HepG2 (cell line): Measurements from ENCODE around the gene METTL6. TPM values are rescaled to one million over a fixed set of nuclear protein-coding genes. Genes with fewer than 3 reads are reported as not detected.

ENCODE experiments used
- ATAC-seq: fragments of 200-7000 bp; cut with Tn5 transposase; 3 replicates; pipeline ENCODE4 v1.9.1; 2020; ENCODE audit warnings: mild to moderate bottlenecking, moderate library complexity
- BruUV-seq: library from RNA; stranded (reverse); fragments of 400-500 nt; replicated peaks from 2 replicates; lab custom pipeline; 2021; lab: Mats Ljungman, UMichigan
- CTCF ChIA-PET: fragments of 300-600 bp; formaldehyde crosslinking; extraction: SDS; loops from one replicate; lab custom pipeline; 2021; ENCODE audit warnings: low total read pairs, inconsistent platforms, low intra/inter-chr PET ratio; lab: Yijun Ruan, JAX
- POLR2A ChIA-PET: fragments of 350-600 bp; sonication (Branson Sonifier 250); formaldehyde crosslinking; loops from one replicate; lab custom pipeline; 2020; ENCODE audit warnings: antibody characterized with exemption, inconsistent platforms; lab: Yijun Ruan, JAX
- DNase-seq: peaks from one replicate; pipeline ENCODE4 v3.0.0-alpha.2; 2015; ENCODE audit warnings: low spot score
- FAIRE-seq: peaks from 3 replicates; lab custom pipeline; 2011; peaks lifted over from hg19 to GRCh38; lab: Jason Lieb, UNC
- H2AFZ ChIP-seq: one replicate; pipeline ENCODE4 v1.6.1; 2011; ENCODE audit warnings: low read length, inconsistent platforms
- H3K27ac ChIP-seq: fragments of 300-600 bp; 3 replicates; pipeline ENCODE4 v1.8.0; 2011; ENCODE audit warnings: mixed run types, mild to moderate bottlenecking, mixed read lengths, low read length, inconsistent platforms; ENCODE audit not compliant: insufficient read depth; ENCODE audit errors: extremely low read length
- H3K27me3 ChIP-seq, 2 experiments: fragments of 200-600 bp in 1 of 2; 2 replicates in 1 of 2; 3 replicates in 1 of 2; pipeline versions ENCODE4 v1.6.0 to v1.8.0; 2011; ENCODE audit warnings: low read length in 2 of 2, mild to moderate bottlenecking in 2 of 2, moderate library complexity in 2 of 2, inconsistent platforms in 1 of 2; ENCODE audit not compliant: insufficient read depth in 2 of 2, control insufficient read depth in 1 of 2
- H3K36me3 ChIP-seq, 2 experiments: fragments of 200-600 bp in 1 of 2; replicated peaks in 1 of 2; 2 replicates in 1 of 2; 3 replicates in 1 of 2; pipeline versions ENCODE4 v1.5.1 to v1.8.0; 2011; ENCODE audit warnings: low read length in 2 of 2, inconsistent platforms in 1 of 2; ENCODE audit not compliant: insufficient read depth in 2 of 2, control insufficient read depth in 1 of 2
- H3K4me1 ChIP-seq: 2 replicates; pipeline ENCODE4 v1.5.1; 2012; ENCODE audit warnings: low read length, inconsistent platforms; ENCODE audit not compliant: insufficient read depth
- H3K4me2 ChIP-seq: 2 replicates; pipeline ENCODE4 v1.6.0; 2011; ENCODE audit warnings: low read depth, low read length, inconsistent platforms
- H3K4me3 ChIP-seq, 3 experiments: fragments of 200-600 bp in 1 of 3; sonication (generic), shearing (Covaris generic) in 1 of 3; replicated peaks in 1 of 3; 2 replicates each; pipeline ENCODE4 v1.5.1; 2011 to 2016; ENCODE audit warnings: low read length in 3 of 3, inconsistent platforms in 2 of 3, low read depth in 2 of 3, mild to moderate bottlenecking in 2 of 3, control low read depth in 1 of 3, mixed read lengths in 1 of 3; ENCODE audit not compliant: insufficient read depth in 1 of 3
- H3K79me2 ChIP-seq: one replicate; pipeline ENCODE4 v1.6.1; 2011; ENCODE audit warnings: low read length, inconsistent platforms; ENCODE audit not compliant: insufficient read depth
- H3K9ac ChIP-seq: 2 replicates; pipeline ENCODE4 v1.6.0; 2011; ENCODE audit warnings: mild to moderate bottlenecking, low read depth, low read length, inconsistent platforms; ENCODE audit not compliant: insufficient read depth
- H3K9me3 ChIP-seq: 2 replicates; pipeline ENCODE4 v1.5.1; 2012; ENCODE audit warnings: mild to moderate bottlenecking, low read length
- H4K20me1 ChIP-seq: 2 replicates; pipeline ENCODE4 v1.6.0; 2011; ENCODE audit warnings: inconsistent platforms, mild to moderate bottlenecking, low read length, moderate library complexity; ENCODE audit not compliant: insufficient read depth
- ARNTL ChIP-seq: sonication (generic); formaldehyde crosslinking; IDR thresholded peaks from 2 replicates; pipeline ENCODE4 v1.4.0; 2020; ENCODE audit warnings: mild to moderate bottlenecking, missing genetic modification reagents
- EHMT2 ChIP-seq: fragments of 200-600 bp; sonication (generic); IDR thresholded peaks from 2 replicates; pipeline ENCODE4 v1.7.0; 2017; ENCODE audit warnings: antibody characterized with exemption, low read depth, low read length, borderline replicate concordance
- IRF2 ChIP-seq: IDR thresholded peaks from 2 replicates; pipeline ENCODE4 v1.6.1; 2018; ENCODE audit warnings: missing genetic modification reagents, missing compliant biosample characterization
- IRX3 ChIP-seq: sonication (generic); formaldehyde crosslinking; IDR thresholded peaks from 2 replicates; pipeline ENCODE4 v1.8.1; 2023; ENCODE audit warnings: mild to moderate bottlenecking, low read depth, missing genetic modification reagents, borderline replicate concordance
- KAT8 ChIP-seq: IDR thresholded peaks from 2 replicates; pipeline ENCODE4 v1.6.1; 2016; ENCODE audit warnings: missing genetic modification reagents, missing compliant biosample characterization
- KMT2A ChIP-seq: sonication (generic); formaldehyde crosslinking; IDR thresholded peaks from 2 replicates; pipeline ENCODE4 v1.4.0; 2020; ENCODE audit warnings: missing genetic modification reagents
- RFX3 ChIP-seq: IDR thresholded peaks from 2 replicates; pipeline ENCODE4 v1.6.1; 2016; ENCODE audit warnings: missing biosample characterization, missing genetic modification reagents
- SAFB2 ChIP-seq: sonication (generic); formaldehyde crosslinking; IDR thresholded peaks from 2 replicates; pipeline ENCODE4 v1.5.1; 2020; ENCODE audit warnings: missing genetic modification reagents, low read depth, mild to moderate bottlenecking, borderline replicate concordance
- SMC3 ChIP-seq: IDR thresholded peaks from 2 replicates; pipeline ENCODE4 v1.6.1; 2011; ENCODE audit warnings: low read length, improper control_type of control experiment
- SP4 ChIP-seq: sonication (generic); formaldehyde crosslinking; IDR thresholded peaks from 2 replicates; pipeline ENCODE4 v1.8.1; 2023; ENCODE audit warnings: mild to moderate bottlenecking, missing genetic modification reagents
- SRY ChIP-seq: sonication (generic); formaldehyde crosslinking; IDR thresholded peaks from 2 replicates; pipeline ENCODE4 v1.8.0; 2022; ENCODE audit warnings: mild to moderate bottlenecking, missing genetic modification reagents
- WIZ ChIP-seq: sonication (generic); formaldehyde crosslinking; IDR thresholded peaks from 2 replicates; pipeline ENCODE4 v1.5.1; 2020; ENCODE audit warnings: mild to moderate bottlenecking, missing genetic modification reagents
- ZBTB7B ChIP-seq: sonication (generic); formaldehyde crosslinking; IDR thresholded peaks from 2 replicates; pipeline ENCODE4 v1.4.0; 2020; ENCODE audit warnings: missing genetic modification reagents
- ZNF20 ChIP-seq: sonication (generic); formaldehyde crosslinking; IDR thresholded peaks from 2 replicates; pipeline ENCODE4 v1.4.0; 2020; ENCODE audit warnings: mild to moderate bottlenecking, moderate library complexity, missing genetic modification reagents
- ZNF317 ChIP-seq: sonication (generic); formaldehyde crosslinking; IDR thresholded peaks from 2 replicates; pipeline ENCODE4 v1.5.0; 2020; ENCODE audit warnings: mild to moderate bottlenecking, missing genetic modification reagents
- ZNF468 ChIP-seq: sonication (generic); formaldehyde crosslinking; IDR thresholded peaks from 2 replicates; pipeline ENCODE4 v1.8.0; 2022; ENCODE audit warnings: mild to moderate bottlenecking, moderate library complexity, missing genetic modification reagents
- ZNF629 ChIP-seq: sonication (generic); formaldehyde crosslinking; conservative IDR thresholded peaks from 2 replicates; pipeline ENCODE4 v1.5.0; 2020; ENCODE audit warnings: missing genetic modification reagents
- ZNF782 ChIP-seq: sonication (generic); formaldehyde crosslinking; IDR thresholded peaks from 2 replicates; pipeline ENCODE4 v1.4.0; 2020; ENCODE audit warnings: missing genetic modification reagents, mild to moderate bottlenecking, borderline replicate concordance
- ZNF788 ChIP-seq: sonication (generic); formaldehyde crosslinking; IDR thresholded peaks from 2 replicates; pipeline ENCODE4 v1.5.0; 2020; ENCODE audit warnings: mild to moderate bottlenecking, missing genetic modification reagents, borderline replicate concordance
- ZSCAN9 ChIP-seq: IDR thresholded peaks from 2 replicates; pipeline ENCODE4 v1.6.1; 2016; ENCODE audit warnings: borderline replicate concordance
- WGBS: methylation state at CpG from one replicate; pipeline ENCODE4 v1.1.6; 2017; ENCODE audit warnings: low lambda C conversion rate; 5-methylcytosine and 5-hydroxymethylcytosine counted together
- in situ Hi-C: cut with HindIII; loops from 2 replicates; pipeline ENCODE4 v1.10.0; 2017; ENCODE audit warnings: low pct_unique_long_range_greater_than_20kb; ENCODE audit not compliant: extremely low pct_ligation_motif_present
- intact Hi-C: fragments of 100-400 bp; cut with micrococcal nuclease; formaldehyde crosslinking; loops from one replicate; pipeline ENCODE4 v1.10.0; 2022; ENCODE audit not compliant: unreplicated experiment
- polyA plus RNA-seq, 8 experiments: library from polyadenylated mRNA; depleted of rRNA in 3 of 8; stranded (reverse) in 7 of 8; unstranded in 1 of 8; fragments of >200 nt; fragmentation: Illumina TruSeq in 4 of 8; extraction: Trizol in 4 of 8; gene quantifications; 2 replicates each; pipeline versions ENCODE4 v1.2.1 to v1.2.3, GENCODE V29; 2011 to 2016; ENCODE audit warnings: low read depth in 4 of 8, missing spikeins in 1 of 8, mixed read lengths in 1 of 8; ENCODE audit not compliant: insufficient read depth in 1 of 8
- total RNA-seq, 5 experiments: library from RNA; depleted of rRNA; stranded (reverse); fragments of >200 nt; fragmentation: Illumina TruSeq; extraction: Trizol; gene quantifications; 2 replicates each; pipeline ENCODE4 v1.2.3, GENCODE V29; 2016; ENCODE audit warnings: low read depth in 1 of 5
- TF ChIP-seq, protein P1 (sequence below): IDR thresholded peaks from 2 replicates; pipeline ENCODE4 v1.6.1; 2016; ENCODE audit warnings: low read depth

METTL6 gene
- total and polyA plus RNA-seq, 2 of the 13 experiments (the other 11 are each of a cell fraction or from before 2014, with no cell fraction given) = 17.2 to 29.4 TPM

DNA sequence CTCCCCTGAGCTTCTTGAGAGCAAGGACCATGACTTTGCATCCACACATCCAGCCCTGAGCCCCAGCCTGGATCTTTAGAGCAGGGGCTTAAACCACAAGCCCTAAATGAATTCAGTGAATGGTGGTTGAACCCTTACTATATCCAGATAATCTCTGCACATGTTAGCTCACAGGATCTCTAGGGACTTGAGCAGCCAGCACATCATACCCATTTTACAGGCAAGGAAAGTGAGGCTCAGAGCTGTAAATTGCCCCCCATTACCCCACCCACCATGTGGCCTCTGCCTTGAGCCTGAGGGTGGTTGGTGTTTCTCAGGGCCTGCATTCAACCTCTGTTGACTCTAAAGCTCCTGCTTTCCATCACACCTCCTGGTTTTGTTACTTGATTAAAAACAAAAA, 27.6 kb upstream of the METTL6 start:
- BruUV-seq = no TSS peak
- FAIRE-seq = no peak

DNA sequence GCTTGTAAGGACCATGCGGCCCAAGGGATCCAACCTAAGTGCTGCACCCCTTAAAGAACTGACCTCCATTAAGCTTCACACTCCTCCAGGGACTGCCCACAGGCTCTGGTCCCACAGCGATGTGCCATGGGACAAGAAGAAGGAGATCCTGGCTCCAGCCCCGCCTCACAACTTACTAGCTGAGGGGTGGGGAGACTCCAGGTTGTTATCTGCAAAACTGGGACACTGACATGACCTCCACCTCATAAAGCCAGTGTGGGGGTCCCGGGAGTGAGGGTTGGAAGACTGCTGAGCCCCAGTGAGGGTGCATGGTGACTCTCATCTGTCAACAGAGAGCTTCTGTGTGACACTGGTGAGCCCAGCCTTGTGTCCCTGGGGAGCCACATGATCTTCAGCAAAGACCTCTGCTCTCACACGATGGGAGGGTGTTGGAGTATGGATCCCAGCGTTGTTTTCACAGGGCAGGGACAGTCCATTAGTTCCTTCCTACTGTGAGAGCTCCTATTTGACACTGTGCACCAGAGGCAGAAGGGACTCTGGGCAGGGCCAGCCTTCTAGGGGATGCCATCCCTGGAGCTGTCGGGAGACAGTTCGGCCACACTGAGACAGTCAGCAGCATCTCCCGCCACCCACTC, 26.8 kb upstream of the METTL6 start:
- H3K79me2 ChIP-seq = no peaks in the 10 kb centered on the region
- ChIA-PET POLR2A (no interaction called here), CTCF (no interaction called here)
- H2AFZ ChIP-seq = no peak overlapping the region
- in situ Hi-C loops (no loop called here), intact Hi-C loops (no loop called here)
- DNase-seq (no peak), ATAC-seq (peak; percentile 55), FAIRE-seq (no peak)
- no peak overlapping the region for H3K4me3 ChIP-seq
- TF ChIP-seq IRF2 (CRISPR knock-in tag) (no peak), ZNF788 (CRISPR knock-in tag) (no peak), KMT2A (CRISPR knock-in tag) (no peak), ZNF468 (CRISPR knock-in tag) (no peak), ZNF782 (no peak), SP4 (CRISPR knock-in tag) (no peak), IRX3 (CRISPR knock-in tag) (no peak), ZNF20 (CRISPR knock-in tag) (no peak), SAFB2 (CRISPR knock-in tag) (no peak), RFX3 (no peak), ZSCAN9 (no peak), SRY (CRISPR knock-in tag) (no peak), ZNF317 (CRISPR knock-in tag) (no peak), ZBTB7B (no peak), SMC3 (no peak), EHMT2 (no peak)
- TF ChIP-seq, protein P1, sequence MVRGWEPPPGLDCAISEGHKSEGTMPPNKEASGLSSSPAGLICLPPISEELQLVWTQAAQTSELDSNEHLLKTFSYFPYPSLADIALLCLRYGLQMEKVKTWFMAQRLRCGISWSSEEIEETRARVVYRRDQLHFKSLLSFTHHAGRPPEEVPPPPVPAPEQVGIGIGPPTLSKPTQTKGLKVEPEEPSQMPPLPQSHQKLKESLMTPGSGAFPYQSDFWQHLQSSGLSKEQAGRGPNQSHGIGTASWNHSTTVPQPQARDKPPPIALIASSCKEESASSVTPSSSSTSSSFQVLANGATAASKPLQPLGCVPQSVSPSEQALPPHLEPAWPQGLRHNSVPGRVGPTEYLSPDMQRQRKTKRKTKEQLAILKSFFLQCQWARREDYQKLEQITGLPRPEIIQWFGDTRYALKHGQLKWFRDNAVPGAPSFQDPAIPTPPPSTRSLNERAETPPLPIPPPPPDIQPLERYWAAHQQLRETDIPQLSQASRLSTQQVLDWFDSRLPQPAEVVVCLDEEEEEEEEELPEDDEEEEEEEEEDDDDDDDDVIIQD (CRISPR knock-in tag) = no peak
- no TSS peak for BruUV-seq
- H3K9ac ChIP-seq = no peak overlapping the region
- 44% methylated on average over 7 of the region's 9 CpGs for WGBS
- peaks cover 7% of the 10 kb centered on the region for H3K4me1 ChIP-seq
- H3K9me3 ChIP-seq = no peaks in the 10 kb centered on the region
- H3K4me2 ChIP-seq = no peak overlapping the region
- no peaks in the 10 kb centered on the region for H3K36me3 ChIP-seq
- H4K20me1 ChIP-seq = no peaks in the 10 kb centered on the region
- no peak overlapping the region for H3K27ac ChIP-seq
- H3K27me3 ChIP-seq = no peaks in the 10 kb centered on the region

More for the DNA sequence above, 27.6 kb upstream of the METTL6 start:
- H3K4me1 ChIP-seq = peaks cover 7% of the 10 kb centered on the region
- ChIA-PET CTCF (no interaction called here), POLR2A (no interaction called here)
- H4K20me1 ChIP-seq = no peaks in the 10 kb centered on the region
- intact Hi-C loops (no loop called here), in situ Hi-C loops (no loop called here)
- no peak overlapping the region for H2AFZ ChIP-seq
- H3K4me3 ChIP-seq = no peak overlapping the region
- DNase-seq (no peak), ATAC-seq (no peak)
- no peaks in the 10 kb centered on the region for H3K27me3 ChIP-seq
- TF ChIP-seq ZNF629 (CRISPR knock-in tag) (peak; percentile 72), WIZ (CRISPR knock-in tag) (no peak), ARNTL (CRISPR knock-in tag) (no peak), KAT8 (CRISPR knock-in tag) (no peak)
- no peaks in the 10 kb centered on the region for H3K9me3 ChIP-seq
- no peaks in the 10 kb centered on the region for H3K79me2 ChIP-seq
- no peak overlapping the region for H3K9ac ChIP-seq
- H3K27ac ChIP-seq = no peak overlapping the region
- H3K36me3 ChIP-seq = no peaks in the 10 kb centered on the region
- H3K4me2 ChIP-seq = no peak overlapping the region
